ENCODE results near the gene TNS1. TPM values are rescaled to one million over a fixed set of nuclear protein-coding genes. Genes with fewer than 3 reads are reported as not detected.
A peak's percentile ranks its signal among the peaks of the same experiment; 100 is the strongest.

The TNS1 gene
- total and polyA plus RNA-seq, 2 experiments from 2014 or later = 81.6 to 99.3 TPM

GRCh38 chr2:217935235-217935879 lies 67.4 kb downstream of the TNS1 start:
- no peaks in the 10 kb centered on the region for H3K9me3 ChIP-seq (ENCODE audit: low read depth)
- peak; percentile 82 for DNase-seq
- peak overlapping the region; percentile 97 for H3K27ac ChIP-seq
- in situ Hi-C loops (cut with MboI) = no loop called here
- TF ChIP-seq EZH2phosphoT487 (IDR thresholded peaks at IDR 0.05; ENCODE audit: insufficient read depth, low read depth) (no peak), EZH2 (IDR thresholded peaks at IDR 0.05; ENCODE audit: insufficient read depth, poor library complexity, severe bottlenecking) (no peak)
- H3K9me2 ChIP-seq (ENCODE audit: insufficient read depth) = no peaks in the 10 kb centered on the region
- WGBS, 2 experiments (ENCODE audit: low coverage in 1 of 2, low lambda C conversion rate in 2 of 2, missing lambda C conversion rate in 2 of 2) = 18 to 20% methylated on average over 7 of the region's 7 CpGs
- H4K20me1 ChIP-seq (ENCODE audit: insufficient read depth) = no peaks in the 10 kb centered on the region
- no peaks in the 10 kb centered on the region for H3K36me3 ChIP-seq (ENCODE audit: low read depth)
- peaks cover 87% of the 10 kb centered on the region for H3K79me2 ChIP-seq (ENCODE audit: insufficient read depth)
- H3K4me3 ChIP-seq = peak overlapping the region; percentile 57
- H3K9ac ChIP-seq = peak overlapping the region; percentile 82
- H3K4me1 ChIP-seq (ENCODE audit: insufficient read depth) = peaks cover 89% of the 10 kb centered on the region
- H2AFZ ChIP-seq = no peak overlapping the region
- H3K4me2 ChIP-seq (ENCODE audit: unreplicated experiment) = peak overlapping the region; percentile 82
- H3F3A ChIP-seq (ENCODE audit: insufficient read depth) = peaks cover 74% of the 10 kb centered on the region
- H3K27me3 ChIP-seq (replicated peaks; ENCODE audit: insufficient read depth) = no peaks in the 10 kb centered on the region

GRCh38 chr2:217934321-217935131 lies 68.3 kb downstream of the TNS1 start:
- H3K27ac ChIP-seq = peak overlapping the region; percentile 97
- H3K4me3 ChIP-seq = peak overlapping the region; percentile 57
- DNase-seq = peak; percentile 98
- H3K9me2 ChIP-seq (ENCODE audit: insufficient read depth) = no peaks in the 10 kb centered on the region
- no peaks in the 10 kb centered on the region for H3K36me3 ChIP-seq (ENCODE audit: low read depth)
- 0 to 1% methylated on average over 13 of the region's 13 CpGs for WGBS, 2 experiments (ENCODE audit: low coverage in 1 of 2, low lambda C conversion rate in 2 of 2, missing lambda C conversion rate in 2 of 2)
- no peaks in the 10 kb centered on the region for H3K9me3 ChIP-seq (ENCODE audit: low read depth)
- peaks cover 86% of the 10 kb centered on the region for H3K79me2 ChIP-seq (ENCODE audit: insufficient read depth)
- peak overlapping the region; percentile 82 for H3K9ac ChIP-seq
- peaks cover 94% of the 10 kb centered on the region for H3K4me1 ChIP-seq (ENCODE audit: insufficient read depth)
- H3K27me3 ChIP-seq (replicated peaks; ENCODE audit: insufficient read depth) = no peaks in the 10 kb centered on the region
- no peak overlapping the region for H2AFZ ChIP-seq
- H3K4me2 ChIP-seq (ENCODE audit: unreplicated experiment) = peak overlapping the region; percentile 82
- no peaks in the 10 kb centered on the region for H4K20me1 ChIP-seq (ENCODE audit: insufficient read depth)
- H3F3A ChIP-seq (ENCODE audit: insufficient read depth) = peaks cover 74% of the 10 kb centered on the region
- no peak for TF ChIP-seq EZH2phosphoT487 (IDR thresholded peaks at IDR 0.05; ENCODE audit: insufficient read depth, low read depth)
- no peak for TF ChIP-seq EZH2 (IDR thresholded peaks at IDR 0.05; ENCODE audit: insufficient read depth, poor library complexity, severe bottlenecking)
- in situ Hi-C loops (cut with MboI) = no loop called here

- H3K27ac ChIP-seq = peak overlapping the region; percentile 97
- peak overlapping the region; percentile 55 for H3K9ac ChIP-seq
- H4K20me1 ChIP-seq (ENCODE audit: insufficient read depth) = no peaks in the 10 kb centered on the region
- no peaks in the 10 kb centered on the region for H3K9me2 ChIP-seq (ENCODE audit: insufficient read depth)
- 0 out of 2 replicates have a peak overlapping the region, but pooled peaks have one; percentile 5 for H3K4me3 ChIP-seq
- DNase-seq = no peak
- H3K4me1 ChIP-seq (ENCODE audit: insufficient read depth) = peaks cover 94% of the 10 kb centered on the region
- H3K27me3 ChIP-seq (replicated peaks; ENCODE audit: insufficient read depth) = no peaks in the 10 kb centered on the region
- peaks cover 74% of the 10 kb centered on the region for H3F3A ChIP-seq (ENCODE audit: insufficient read depth)
- H3K9me3 ChIP-seq (ENCODE audit: low read depth) = no peaks in the 10 kb centered on the region
- no peak overlapping the region for H2AFZ ChIP-seq
- WGBS, 2 experiments (ENCODE audit: low coverage in 1 of 2, low lambda C conversion rate in 2 of 2, missing lambda C conversion rate in 2 of 2) = 38 to 50% methylated on average over 3 of the region's 3 CpGs
- TF ChIP-seq EZH2 (IDR thresholded peaks at IDR 0.05; ENCODE audit: insufficient read depth, poor library complexity, severe bottlenecking) = no peak
- no peak for TF ChIP-seq EZH2phosphoT487 (IDR thresholded peaks at IDR 0.05; ENCODE audit: insufficient read depth, low read depth)
- peak overlapping the region; percentile 49 for H3K4me2 ChIP-seq (ENCODE audit: unreplicated experiment)
- peaks cover 85% of the 10 kb centered on the region for H3K79me2 ChIP-seq (ENCODE audit: insufficient read depth)
- in situ Hi-C loops (cut with MboI) = no loop called here
- no peaks in the 10 kb centered on the region for H3K36me3 ChIP-seq (ENCODE audit: low read depth)
Measured at GRCh38 chr2:217933617-217933993, 69.2 kb downstream of the TNS1 start.

GRCh38 chr2:217932803-217933616 lies 69.8 kb downstream of the TNS1 start:
- in situ Hi-C loops (cut with MboI) = no loop called here
- Histone ChIP-seq H3K4me3 (0 out of 2 replicates have a peak overlapping the region, but pooled peaks have one; percentile 5), H3K9me3 (ENCODE audit: low read depth) (no peaks in the 10 kb centered on the region), H3K27me3 (replicated peaks; ENCODE audit: insufficient read depth) (no peaks in the 10 kb centered on the region), H3K9me2 (ENCODE audit: insufficient read depth) (no peaks in the 10 kb centered on the region), H3K27ac (peak overlapping the region; percentile 97), H3F3A (ENCODE audit: insufficient read depth) (peaks cover 68% of the 10 kb centered on the region), H3K4me1 (ENCODE audit: insufficient read depth) (peaks cover 94% of the 10 kb centered on the region), H3K36me3 (ENCODE audit: low read depth) (no peaks in the 10 kb centered on the region), H4K20me1 (ENCODE audit: insufficient read depth) (no peaks in the 10 kb centered on the region), H2AFZ (no peak overlapping the region), H3K9ac (peak overlapping the region; percentile 55), H3K4me2 (ENCODE audit: unreplicated experiment) (peak overlapping the region; percentile 49), H3K79me2 (ENCODE audit: insufficient read depth) (peaks cover 85% of the 10 kb centered on the region)
- DNase-seq = peak; percentile 59
- 31 to 34% methylated on average over 19 to 21 of the region's 21 CpGs for WGBS, 2 experiments (ENCODE audit: low coverage in 1 of 2, low lambda C conversion rate in 2 of 2, missing lambda C conversion rate in 2 of 2)
- no peak for TF ChIP-seq EZH2phosphoT487 (IDR thresholded peaks at IDR 0.05; ENCODE audit: insufficient read depth, low read depth)
- no peak for TF ChIP-seq EZH2 (IDR thresholded peaks at IDR 0.05; ENCODE audit: insufficient read depth, poor library complexity, severe bottlenecking)

All from GM23248 (cell line).